GM18861 (cell line): Measurements from ENCODE around the gene SHLD1.
"Not testable (repeated sequence)": the region's sequence is repeated elsewhere in the genome, so short reads cannot be mapped to it uniquely, and the experiment has no call there.

ENCODE experiments used
- ATAC-seq: cut with Tn5 transposase; IDR thresholded peaks from one replicate; pipeline ENCODE4 v1.9.1; 2021; ENCODE audit not compliant: unreplicated experiment

Gene SHLD1, protein sequence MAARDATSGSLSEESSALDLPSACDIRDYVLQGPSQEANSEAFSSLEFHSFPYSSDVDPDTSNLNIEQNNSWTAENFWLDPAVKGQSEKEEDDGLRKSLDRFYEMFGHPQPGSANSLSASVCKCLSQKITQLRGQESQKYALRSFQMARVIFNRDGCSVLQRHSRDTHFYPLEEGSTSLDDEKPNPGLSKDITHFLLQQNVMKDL

DNA sequence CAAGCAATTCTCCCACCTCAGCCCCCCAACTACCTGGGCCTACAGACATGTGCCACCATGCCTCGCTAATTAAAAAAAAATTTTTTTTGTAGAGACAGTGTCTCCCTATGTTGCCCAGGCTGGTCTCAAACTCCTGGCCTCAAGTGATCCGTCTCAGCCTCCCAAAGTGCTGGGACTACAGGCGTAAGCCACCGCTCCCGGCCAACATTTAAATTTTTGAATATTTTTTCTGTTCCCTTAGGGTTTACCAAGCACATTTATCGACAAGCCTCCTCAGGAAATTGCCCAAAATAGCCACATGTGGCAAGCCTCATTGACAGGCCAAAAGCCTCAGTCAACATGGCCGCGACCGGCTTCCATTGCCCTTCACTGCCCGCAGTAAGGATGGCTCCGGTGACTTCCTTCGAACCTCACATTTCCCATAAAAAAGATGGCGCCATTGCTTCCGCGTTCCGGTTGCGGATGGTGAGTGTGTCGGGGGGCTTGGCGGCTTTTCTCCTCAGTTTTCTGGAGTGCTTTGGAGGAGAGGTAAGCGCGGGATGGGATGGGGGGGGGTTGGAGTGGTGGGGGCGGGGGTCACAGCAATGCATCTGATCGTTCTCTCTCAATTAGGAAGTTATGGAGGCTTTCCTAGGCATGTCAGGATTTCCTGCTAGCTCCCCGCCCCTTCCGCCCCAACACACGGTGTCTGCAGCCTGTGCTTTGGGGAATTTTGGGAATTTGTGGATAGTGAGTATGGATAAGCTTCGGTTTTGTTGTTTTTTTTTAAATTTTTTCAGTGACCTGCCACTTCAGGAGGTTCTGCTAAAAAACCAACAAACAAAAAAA, at the start of gene SHLD1:
Gene SHLD1, plus strand, starts transcription at position 450 of the 828 bp plus-strand sequence. CDS start 22,465 bp downstream, outside the sequence.
- peak; percentile 82 for ATAC-seq

DNA sequence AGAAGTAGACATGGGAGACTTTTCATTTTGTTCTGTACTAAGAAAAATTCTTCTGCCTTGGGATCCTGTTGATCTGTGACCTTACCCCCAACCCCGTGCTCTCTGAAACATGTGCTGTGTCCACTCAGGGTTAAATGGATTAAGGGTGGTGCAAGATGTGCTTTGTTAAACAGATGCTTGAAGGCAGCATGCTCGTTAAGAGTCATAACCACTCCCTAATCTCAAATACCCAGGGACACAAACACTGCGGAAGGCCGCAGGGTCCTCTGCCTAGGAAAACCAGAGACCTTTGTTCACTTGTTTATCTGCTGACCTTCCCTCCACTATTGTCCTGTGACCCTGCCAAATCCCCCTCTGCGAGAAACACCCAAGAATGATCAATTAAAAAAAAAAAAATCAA, 47.9 kb upstream of the SHLD1 start:
- not testable (repeated sequence) for ATAC-seq

DNA sequence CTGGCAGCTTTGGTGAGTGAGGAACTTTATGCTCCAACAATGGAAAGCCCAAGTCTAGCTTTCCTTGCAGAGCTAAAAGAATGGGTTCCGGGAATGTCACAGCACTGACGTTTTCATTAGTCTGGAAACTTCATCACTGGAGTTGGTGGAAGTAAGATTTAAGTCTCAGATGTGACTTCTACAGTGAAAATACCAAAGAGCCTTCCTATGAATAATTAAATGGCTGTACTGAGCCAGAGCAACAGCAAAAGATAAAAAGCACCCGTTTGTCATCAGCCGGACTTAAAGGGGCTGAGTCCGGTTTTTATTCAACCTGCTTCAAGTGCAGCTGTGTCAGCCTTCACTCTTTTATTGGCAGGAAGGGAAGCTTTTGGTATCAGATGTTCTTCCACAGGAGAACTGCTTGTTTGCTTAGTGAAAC, 46.5 kb upstream of the SHLD1 start:
- ATAC-seq = no peak

DNA sequence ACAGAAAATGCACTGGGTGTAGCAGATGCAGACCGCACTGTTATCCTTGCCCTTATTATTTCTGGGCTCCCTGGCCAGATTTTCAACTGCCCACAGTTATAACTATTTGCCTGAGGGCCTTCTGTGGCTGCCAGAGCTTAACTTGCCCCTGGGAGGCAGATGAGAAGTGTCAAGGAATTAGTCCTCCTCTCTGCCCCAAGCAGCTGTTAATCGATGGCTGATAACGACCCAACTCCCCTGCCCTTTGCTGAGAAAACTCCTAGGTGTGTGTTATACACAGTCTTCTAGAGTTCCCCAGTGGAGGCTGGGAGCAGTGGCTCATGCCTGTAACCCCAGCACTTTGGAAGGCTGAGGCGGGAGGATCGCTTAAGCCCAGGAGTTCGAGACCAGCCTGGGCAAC, 44.4 kb upstream of the SHLD1 start:
- no peak for ATAC-seq

DNA sequence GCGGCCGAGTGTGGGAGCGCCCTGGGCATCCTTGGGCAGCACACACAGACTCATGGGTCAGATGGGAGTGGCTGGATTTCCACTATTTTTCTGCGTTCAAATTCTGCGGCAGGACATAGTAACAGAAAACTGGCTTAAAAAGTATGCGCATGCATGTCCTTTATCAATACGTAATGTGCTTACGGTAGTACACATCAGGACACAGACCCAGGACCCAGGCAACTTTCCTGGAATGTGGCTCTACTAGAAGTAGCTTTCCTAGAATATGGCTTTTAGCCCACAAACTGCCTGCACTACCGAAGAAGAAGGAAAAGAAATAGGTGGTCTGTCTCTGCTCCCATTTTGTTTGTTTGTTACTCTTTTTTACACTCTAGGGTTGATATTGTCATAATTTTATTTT, 43.4 kb upstream of the SHLD1 start:
- no peak for ATAC-seq

DNA sequence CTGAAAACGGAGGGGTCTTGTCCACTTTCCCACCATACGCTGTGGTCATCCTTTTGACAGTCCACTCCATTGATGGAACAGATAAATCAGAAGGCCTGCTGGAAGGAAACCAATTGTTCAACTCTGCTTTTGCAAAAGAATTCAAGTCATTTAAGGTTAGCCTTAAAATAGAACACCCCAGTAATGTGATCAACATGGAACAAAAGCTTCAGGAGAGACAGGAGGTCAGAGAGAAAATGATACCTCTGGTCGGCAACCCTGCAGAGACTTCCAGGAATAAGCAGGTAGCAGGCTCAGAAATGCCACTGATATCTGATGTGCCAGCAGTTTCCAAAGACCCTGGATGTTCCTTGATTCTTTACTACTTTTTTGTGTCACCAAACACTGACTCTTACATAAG, 39.6 kb upstream of the SHLD1 start:
- no peak for ATAC-seq

DNA sequence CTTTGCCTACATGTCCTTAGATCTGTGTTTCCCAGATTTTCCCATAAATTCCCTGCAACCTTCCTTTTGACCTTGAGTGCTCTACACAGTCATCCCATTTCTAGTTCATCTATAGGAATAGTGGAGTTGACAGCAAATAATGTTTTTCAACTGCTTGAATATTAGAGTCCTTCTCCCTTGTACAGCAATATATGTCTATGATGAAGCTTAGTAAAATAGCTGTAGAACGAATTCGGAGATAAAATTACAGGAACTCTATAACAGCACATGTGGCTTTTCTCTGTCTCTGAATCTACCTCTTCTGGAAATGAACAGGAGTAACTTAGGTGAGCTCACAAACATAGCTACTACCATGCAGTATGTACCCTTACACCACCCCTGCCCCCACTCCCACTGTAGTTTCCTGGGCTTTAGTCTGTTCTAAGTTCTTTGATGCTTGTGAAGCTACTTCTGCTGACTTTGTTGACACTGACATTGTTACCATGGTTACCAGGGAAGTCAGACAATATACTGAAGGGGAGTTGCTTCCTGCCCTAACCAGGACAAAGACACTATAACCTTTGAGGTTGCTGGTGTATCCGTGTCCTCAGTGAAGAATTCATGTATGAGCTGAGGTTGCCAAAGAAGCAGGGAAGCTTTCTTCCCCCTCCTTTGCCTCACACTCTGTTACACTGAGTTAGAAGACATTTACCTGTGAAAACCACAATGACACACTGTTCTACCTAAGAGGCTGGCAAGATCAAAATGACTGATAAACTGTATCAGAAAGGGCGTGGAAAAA, 35.8 kb upstream of the SHLD1 start:
- no peak for ATAC-seq

DNA sequence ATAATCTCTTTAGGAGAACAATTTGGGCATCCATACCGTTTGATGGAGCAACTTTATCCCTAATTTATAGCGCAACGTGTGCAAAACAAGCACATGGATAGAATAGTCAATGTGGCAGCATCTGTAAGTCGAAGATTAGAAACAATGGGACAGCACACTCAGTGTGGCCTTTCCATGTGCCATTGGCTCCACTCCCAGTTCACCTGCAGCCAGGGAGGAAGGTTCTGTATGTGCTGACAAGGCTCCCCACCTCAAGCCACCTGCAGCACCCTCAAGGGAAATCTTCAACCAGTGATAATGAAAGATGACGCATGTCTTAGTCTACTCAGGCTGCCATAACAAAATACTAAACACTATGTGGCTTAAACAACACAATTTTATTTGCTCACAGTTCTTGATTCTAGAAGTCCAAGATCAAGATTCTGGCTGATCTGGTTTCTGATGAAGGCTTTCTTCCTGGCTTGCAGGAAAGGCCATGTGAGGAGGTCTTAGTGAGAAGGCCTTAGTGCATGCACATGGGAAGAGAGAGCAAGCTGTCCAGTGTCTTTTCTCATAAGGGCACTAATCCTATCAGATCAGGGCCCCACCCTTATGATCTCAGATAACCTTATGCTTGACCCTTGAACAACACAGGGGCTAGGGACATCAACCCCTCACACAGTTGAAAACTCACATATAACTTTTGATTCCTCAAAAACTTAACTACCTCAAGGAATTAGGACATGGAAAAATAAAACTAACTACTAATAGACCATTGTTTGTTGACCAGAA, 34.9 kb upstream of the SHLD1 start:
- ATAC-seq = no peak

DNA sequence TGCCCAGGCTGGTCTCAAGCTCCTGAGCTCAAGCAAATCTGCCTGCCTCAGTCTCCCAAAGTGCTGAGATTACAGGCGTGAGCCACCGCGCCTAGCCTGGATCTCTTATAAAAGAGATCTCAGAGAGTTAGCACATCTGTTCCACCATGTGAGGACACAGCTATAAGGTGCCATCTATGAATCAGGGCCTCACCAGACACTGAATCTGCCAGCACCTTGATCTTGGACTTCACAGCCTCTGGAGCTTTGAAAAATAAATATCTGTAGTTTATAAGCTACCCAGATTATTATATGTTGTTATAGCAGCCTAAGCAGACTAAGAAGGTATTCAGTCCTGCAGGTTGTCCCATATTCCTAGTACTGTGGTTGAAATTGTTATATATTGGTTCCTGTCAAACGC, 33.2 kb upstream of the SHLD1 start:
- ATAC-seq = no peak

DNA sequence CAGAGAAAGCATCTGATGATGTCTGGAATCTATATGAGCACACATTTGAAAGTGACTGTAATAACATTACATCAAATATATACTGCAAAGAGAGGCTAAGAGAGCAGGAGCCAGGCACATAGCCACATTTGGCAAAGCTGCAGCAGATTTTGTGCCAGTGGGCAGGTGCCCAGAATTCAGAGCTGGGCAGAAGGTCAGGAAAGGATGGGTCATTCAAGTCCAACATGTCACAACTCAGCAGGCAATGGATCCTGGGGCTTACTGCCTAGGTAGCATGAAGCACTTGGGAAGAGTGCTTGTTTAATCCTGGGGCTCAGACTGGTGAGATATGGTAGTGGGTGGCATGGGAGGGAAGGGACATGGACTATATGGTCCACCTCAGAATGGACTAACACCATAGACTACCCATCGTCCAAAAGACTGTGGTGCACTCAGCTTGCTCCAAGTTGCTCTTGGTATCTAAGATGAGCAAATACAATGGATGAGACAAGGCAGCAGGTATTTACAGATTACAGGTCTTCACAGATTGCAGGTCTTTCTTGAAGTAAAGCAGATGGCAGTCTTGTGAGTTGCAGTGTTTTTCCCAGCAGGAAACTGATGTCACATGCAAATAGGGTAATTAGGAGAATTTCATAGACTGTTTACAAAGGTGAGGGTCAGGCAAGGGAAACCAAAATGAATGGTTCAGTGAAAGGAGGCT, 31.2 kb upstream of the SHLD1 start:
- no peak for ATAC-seq

DNA sequence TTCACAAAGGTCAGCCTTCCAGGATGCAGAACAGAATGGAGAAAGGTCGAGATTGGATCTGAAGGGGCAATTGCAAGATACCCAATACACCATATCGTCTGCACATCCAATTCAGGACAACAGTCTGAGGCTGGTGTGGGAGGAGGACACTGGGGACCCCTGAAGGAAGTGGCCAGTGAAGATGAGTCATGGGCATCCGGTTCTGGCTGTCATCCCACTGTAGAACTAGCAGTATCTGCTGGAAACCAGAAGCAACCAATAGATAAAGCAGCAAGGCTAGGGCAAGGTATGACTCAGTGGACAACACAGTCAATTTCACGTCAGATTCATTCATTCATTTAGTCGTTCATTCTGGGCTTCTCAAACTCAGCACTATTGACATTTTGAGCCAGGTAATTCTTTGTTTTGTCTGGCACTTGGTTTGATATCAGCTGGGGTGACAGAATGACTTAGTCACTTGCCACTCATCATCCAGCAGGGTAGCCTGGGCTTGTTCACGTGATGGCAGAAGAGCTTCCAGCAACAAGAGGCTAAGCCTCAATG, 30.3 kb upstream of the SHLD1 start:
- no peak for ATAC-seq

DNA sequence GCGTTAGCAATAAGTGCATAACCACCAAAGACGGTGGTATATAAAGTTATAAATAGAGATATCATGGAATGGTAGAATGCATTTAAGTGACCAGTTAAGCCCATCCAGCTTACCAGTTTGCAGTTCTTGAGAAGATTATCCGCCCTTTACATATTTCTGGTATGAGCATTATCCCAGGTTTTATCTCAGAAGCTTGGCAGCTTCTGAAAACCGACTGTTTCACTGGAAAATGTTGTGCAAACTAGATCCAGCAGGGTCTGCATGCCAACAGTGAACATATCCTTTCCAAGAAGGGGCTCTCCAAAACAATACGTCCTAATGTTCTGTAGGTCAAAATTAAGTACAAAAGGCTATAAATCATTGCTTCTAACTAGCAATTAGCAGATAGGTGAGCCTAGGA, 29.5 kb upstream of the SHLD1 start:
- no peak for ATAC-seq

DNA sequence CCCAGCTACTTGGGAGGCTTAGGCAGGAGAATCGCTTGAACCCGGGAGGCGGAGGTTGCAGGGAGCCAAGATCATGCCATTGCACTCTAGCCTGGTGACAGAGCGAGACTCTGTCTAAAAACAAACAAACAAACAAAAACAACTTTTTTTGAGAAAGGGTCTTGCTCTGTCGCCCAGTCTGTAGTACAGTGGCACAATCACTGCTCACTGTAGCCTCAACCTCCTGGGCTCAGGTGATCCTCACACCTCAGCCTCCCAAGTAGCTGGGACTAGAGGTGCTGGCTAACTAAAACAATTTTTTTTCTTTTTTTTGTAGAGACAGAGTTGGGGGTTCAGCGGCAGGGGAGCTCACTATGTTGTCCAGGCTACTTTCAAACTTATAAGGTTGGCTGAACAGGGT, 28.8 kb upstream of the SHLD1 start:
- ATAC-seq = not testable (repeated sequence)

DNA sequence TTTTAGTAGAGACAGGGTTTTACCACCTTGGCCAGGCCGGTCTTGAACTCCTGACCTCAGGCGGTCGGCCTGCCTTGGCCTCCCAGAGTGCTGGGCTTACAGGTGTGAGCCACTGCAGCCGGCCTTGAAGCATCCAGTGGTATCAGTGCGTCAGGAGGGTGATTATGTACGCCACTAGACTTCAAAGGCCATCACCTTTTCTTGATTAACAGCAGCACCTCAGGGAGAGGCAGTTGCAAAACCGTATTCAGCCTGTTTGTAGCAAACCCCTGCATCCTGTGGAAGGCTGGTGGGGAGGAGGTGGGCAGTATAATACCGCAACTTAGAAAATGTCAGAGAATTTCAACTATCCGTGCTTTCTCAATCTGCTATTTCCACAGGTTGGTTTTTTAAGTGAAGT, 27.3 kb upstream of the SHLD1 start:
- no peak for ATAC-seq

DNA sequence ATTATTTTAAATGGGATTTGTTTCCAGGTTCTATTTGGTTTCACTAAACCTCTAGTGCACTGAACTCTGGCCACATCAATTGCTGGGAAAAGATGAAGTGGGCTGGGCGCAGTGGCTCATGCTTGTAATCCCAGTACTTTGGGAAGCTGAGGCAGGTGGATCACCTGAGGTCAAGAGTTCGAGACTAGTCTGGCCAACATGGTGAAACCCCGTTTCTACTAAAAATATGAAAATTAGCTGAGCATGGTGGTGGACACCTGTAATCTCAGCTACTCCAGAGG, 25.1 kb upstream of the SHLD1 start:
- not testable (repeated sequence) for ATAC-seq

DNA sequence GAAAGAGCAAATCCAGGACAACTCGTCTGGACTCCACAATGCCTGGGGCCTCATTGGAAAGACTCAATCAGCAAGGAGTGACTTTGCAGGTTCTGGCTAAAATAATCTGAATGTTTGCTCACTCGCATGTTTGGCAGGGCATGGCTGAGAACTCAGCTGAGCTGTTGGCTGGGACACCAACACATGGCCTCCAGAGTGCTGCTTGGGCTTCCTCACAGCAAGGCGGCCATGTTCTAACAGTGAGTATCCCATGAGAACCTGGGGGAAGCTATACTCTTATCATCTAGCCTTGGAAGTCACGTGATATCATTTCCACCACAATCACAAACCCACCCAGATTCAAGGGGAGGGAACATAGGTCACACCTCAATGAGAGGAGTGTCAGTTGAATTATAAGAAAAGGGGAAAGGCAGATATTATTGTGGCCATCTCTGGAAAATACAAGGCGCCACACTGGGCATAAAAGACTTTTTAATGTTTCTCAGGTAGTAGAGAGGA, 23.1 kb upstream of the SHLD1 start:
- no peak for ATAC-seq

DNA sequence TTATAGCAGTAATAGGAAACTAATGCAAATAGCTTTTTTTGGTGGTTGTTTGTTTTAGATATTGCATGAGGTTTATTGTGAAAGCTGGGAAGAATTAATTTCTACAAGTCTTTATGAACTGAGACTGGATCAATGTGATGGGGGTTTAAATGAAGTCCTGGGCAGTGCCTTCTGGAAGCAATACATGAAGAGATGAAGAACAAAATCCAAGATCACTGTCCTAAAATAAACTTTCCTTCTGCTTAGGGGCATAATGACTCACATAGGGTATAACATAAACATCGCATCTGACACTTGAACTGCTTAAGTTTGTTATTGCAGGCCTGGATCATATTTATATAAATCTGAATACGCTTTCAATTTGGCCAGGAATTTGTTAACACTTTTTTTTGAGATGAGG, 20.9 kb upstream of the SHLD1 start:
- no peak for ATAC-seq

DNA sequence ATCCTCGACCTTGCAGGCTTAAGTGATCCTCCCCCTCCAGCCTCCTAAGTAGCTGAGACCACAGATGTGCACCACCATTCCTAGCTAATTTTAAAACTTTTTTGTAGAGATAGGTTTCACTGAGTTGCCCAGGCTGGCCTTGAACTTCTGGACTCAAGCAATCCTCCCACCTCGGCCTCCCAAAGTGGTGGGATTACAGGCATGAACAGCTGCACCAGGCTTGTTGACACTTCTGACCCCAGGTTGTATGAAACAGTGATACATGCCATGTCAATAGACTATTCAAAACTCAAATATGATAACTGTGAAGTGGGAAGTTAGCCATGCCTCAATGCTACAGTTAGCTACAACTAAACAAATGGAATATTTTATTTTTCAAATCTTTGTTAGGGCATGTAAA, 20.1 kb upstream of the SHLD1 start:
- ATAC-seq = no peak

DNA sequence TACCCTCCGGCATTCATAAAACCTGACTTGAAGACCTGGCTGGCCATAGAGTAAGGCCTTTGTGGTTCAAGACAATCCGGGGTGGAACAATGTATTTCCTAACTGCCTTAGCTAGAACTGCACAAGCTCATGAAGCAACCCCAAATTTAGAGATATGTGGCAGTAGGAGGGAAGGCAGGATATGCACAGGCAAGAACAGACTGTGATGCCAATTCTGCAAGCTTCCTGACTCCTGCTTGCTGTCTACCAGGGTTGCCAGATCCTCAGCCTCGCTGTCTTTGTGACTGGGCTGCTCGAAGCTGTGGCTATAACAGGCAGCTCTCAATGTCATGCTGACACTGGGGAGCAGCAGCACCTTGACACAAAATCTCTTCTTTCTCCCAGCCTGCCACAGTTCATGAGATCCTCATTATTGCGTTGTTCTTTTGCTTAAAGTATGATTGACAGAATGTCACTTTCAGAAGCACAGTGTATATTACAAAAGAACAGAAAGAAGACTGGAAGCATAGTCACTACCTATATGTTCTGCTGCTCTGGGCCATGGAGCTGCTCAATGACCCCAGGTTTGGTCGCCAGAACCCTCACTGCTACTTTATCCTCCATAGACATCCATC, 18.3 kb upstream of the SHLD1 start:
- no peak for ATAC-seq

DNA sequence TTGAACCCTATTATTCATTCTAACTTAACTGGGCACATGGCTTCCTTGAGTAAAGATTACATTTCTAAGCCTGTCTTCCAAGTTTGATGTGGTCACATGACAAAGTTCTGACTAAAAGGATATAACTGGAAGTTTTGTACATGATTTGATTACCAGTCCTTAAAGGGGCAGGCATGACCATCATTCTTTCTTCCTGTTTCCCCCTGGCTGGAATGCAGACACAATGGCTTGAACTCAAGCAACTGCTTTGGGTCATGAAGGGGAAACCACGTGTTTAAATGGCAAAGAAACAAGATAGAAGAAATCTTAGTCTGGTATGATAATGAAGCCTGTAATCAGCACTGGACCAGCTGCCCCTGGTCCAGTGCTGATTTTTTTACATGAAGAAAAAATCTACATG, 15.6 kb upstream of the SHLD1 start:
- ATAC-seq = no peak
